K562 (cell line): ENCODE data around the gene HPS5. TPM values are rescaled to one million over a fixed set of nuclear protein-coding genes. Genes with fewer than 3 reads are reported as not detected.
"Not testable (repeated sequence)": the region's sequence is repeated elsewhere in the genome, so short reads cannot be mapped to it uniquely, and the experiment has no call there.

Experiments used
- ATAC-seq: fragments of 200-7000 bp; cut with Tn5 transposase; 3 replicates; pipeline ENCODE4 v1.9.1; 2020; ENCODE audit warnings: moderate library complexity
- BruUV-seq: library from RNA; stranded (reverse); fragments of 400-500 nt; replicated peaks from 2 replicates; lab custom pipeline; 2021; lab: Mats Ljungman, UMichigan
- CTCF ChIA-PET: fragments of 300-600 bp; formaldehyde crosslinking; extraction: SDS; loops from one replicate; lab custom pipeline; 2021; ENCODE audit warnings: low intra/inter-chr PET ratio; lab: Yijun Ruan, JAX
- POLR2A ChIA-PET: fragments of 300-600, 350-650 bp; sonication (Branson Sonifier 250); formaldehyde crosslinking; extraction: SDS; loops from one replicate; lab custom pipeline; 2021; ENCODE audit warnings: antibody characterized with exemption, inconsistent platforms; lab: Yijun Ruan, JAX
- DNase-seq, 4 experiments: peaks; one replicate each; pipeline versions ENCODE4 v3.0.0 to v3.0.0-alpha.2; 2011 to 2018; ENCODE audit warnings: low spot score in 3 of 4, mixed read lengths in 3 of 4; ENCODE audit errors: extremely low read depth in 1 of 4
- FAIRE-seq: peaks from 2 replicates; lab custom pipeline; 2011; peaks lifted over from hg19 to GRCh38; lab: Jason Lieb, UNC
- H2AFZ ChIP-seq: 2 replicates; pipeline ENCODE4 v1.6.0; 2011; ENCODE audit warnings: low read depth, low read length, control low read depth, inconsistent platforms
- H3K27ac ChIP-seq: fragments of 200-600 bp; 3 replicates; pipeline ENCODE4 v1.8.0; 2011; ENCODE audit warnings: low read depth, mild to moderate bottlenecking, control low read depth, inconsistent platforms, low read length, moderate library complexity, mixed read lengths; ENCODE audit errors: extremely low read depth
- H3K27me3 ChIP-seq, 2 experiments: fragments of 300-600 bp in 1 of 2; 2 replicates in 1 of 2; 3 replicates in 1 of 2; pipeline versions ENCODE4 v1.6.0 to v1.8.0; 2011; ENCODE audit warnings: inconsistent platforms in 2 of 2, low read length in 2 of 2, mild to moderate bottlenecking in 1 of 2, mixed read lengths in 1 of 2, moderate library complexity in 1 of 2; ENCODE audit not compliant: control insufficient read depth in 2 of 2, insufficient read depth in 2 of 2
- H3K36me3 ChIP-seq: fragments of 300-600 bp; 3 replicates; pipeline ENCODE4 v1.8.0; 2011; ENCODE audit warnings: mild to moderate bottlenecking, low read length, inconsistent platforms; ENCODE audit not compliant: control insufficient read depth, insufficient read depth
- H3K4me1 ChIP-seq, 2 experiments: fragments of 200-600 bp in 1 of 2; replicated peaks in 1 of 2; 2 replicates in 1 of 2; 3 replicates in 1 of 2; pipeline versions ENCODE4 v1.5.1 to v1.8.0; 2011; ENCODE audit warnings: inconsistent platforms in 2 of 2, low read length in 2 of 2, mild to moderate bottlenecking in 1 of 2, mixed read lengths in 1 of 2, moderate library complexity in 1 of 2; ENCODE audit not compliant: control insufficient read depth in 2 of 2, insufficient read depth in 2 of 2
- H3K4me2 ChIP-seq: 2 replicates; pipeline ENCODE4 v1.6.1; 2011; ENCODE audit warnings: low read length, control low read depth, inconsistent platforms, mixed read lengths; ENCODE audit not compliant: insufficient read depth
- H3K4me3 ChIP-seq: fragments of 200-600 bp; sonication (generic), shearing (Covaris generic); 2 replicates; pipeline ENCODE4 v1.5.1; 2016; ENCODE audit warnings: control low read depth, inconsistent platforms
- H3K79me2 ChIP-seq: fragments of 200-600 bp; 3 replicates; pipeline ENCODE4 v1.8.0; 2011; ENCODE audit warnings: low read length, inconsistent platforms; ENCODE audit not compliant: control insufficient read depth, insufficient read depth
- H3K9ac ChIP-seq, 2 experiments: 2 replicates each; pipeline versions ENCODE4 v1.6.0 to v1.6.1; 2011; ENCODE audit warnings: low read depth in 2 of 2, low read length in 2 of 2, control low read depth in 1 of 2, inconsistent platforms in 1 of 2, mild to moderate bottlenecking in 1 of 2, mixed read lengths in 1 of 2; ENCODE audit not compliant: insufficient read depth in 1 of 2
- H3K9me1 ChIP-seq: one replicate; pipeline ENCODE4 v1.6.0; 2011; ENCODE audit warnings: inconsistent platforms, mild to moderate bottlenecking, low read length, moderate library complexity; ENCODE audit not compliant: control insufficient read depth, insufficient read depth
- H3K9me3 ChIP-seq: replicated peaks from 2 replicates; pipeline ENCODE4 v1.5.1; 2011; ENCODE audit warnings: low read depth, low read length, inconsistent platforms; ENCODE audit not compliant: control insufficient read depth, insufficient read depth
- H4K20me1 ChIP-seq: replicated peaks from 2 replicates; pipeline ENCODE4 v1.6.1; 2011; ENCODE audit warnings: low read length, inconsistent platforms, mixed read lengths; ENCODE audit not compliant: control insufficient read depth, insufficient read depth
- DMBX1 ChIP-seq: fragments of 250-450 bp; sonication (Bioruptor Pico); IDR thresholded peaks from 2 replicates; pipeline ENCODE4 v1.8.0; 2022; ENCODE audit warnings: inconsistent platforms, mild to moderate bottlenecking, moderate library complexity, borderline replicate concordance
- PTBP1 ChIP-seq: fragments of 200-400 bp; formaldehyde crosslinking; IDR thresholded peaks from 2 replicates; pipeline ENCODE4 v1.6.1; 2017; ENCODE audit warnings: low read depth, low read length
- REST ChIP-seq, 2 experiments: fragments of 450-650 bp; formaldehyde crosslinking in 1 of 2; IDR thresholded peaks; 2 replicates each; pipeline versions ENCODE4 v1.4.0 to v1.6.1; 2014 to 2020; ENCODE audit warnings: mild to moderate bottlenecking in 2 of 2, borderline replicate concordance in 1 of 2, low read depth in 1 of 2
- SREBF1 ChIP-seq: fragments of 150-350 bp; IDR thresholded peaks from 2 replicates; pipeline ENCODE4 v1.6.1; 2014; ENCODE audit warnings: antibody characterized with exemption, low read depth, low read length, borderline replicate concordance
- SRSF3 ChIP-seq: fragments of 200-400 bp; formaldehyde crosslinking; IDR thresholded peaks from 2 replicates; pipeline ENCODE4 v1.6.1; 2016; ENCODE audit warnings: mild to moderate bottlenecking, low read length, moderate library complexity; ENCODE audit not compliant: insufficient read depth
- TCF7 ChIP-seq: sonication (generic); IDR thresholded peaks from 2 replicates; pipeline ENCODE4 v1.6.1; 2016; ENCODE audit warnings: antibody characterized with exemption, borderline replicate concordance
- TGIF2 ChIP-seq: sonication (generic); formaldehyde crosslinking; IDR thresholded peaks from 2 replicates; pipeline ENCODE4 v1.8.1; 2022; ENCODE audit warnings: mild to moderate bottlenecking, missing genetic modification reagents, moderate library complexity
- WGBS: fragments of 100-300 bp; shearing (Covaris generic); methylation state at CpG from one replicate; pipeline ENCODE4 v1.1.6; 2016; ENCODE audit warnings: low coverage, mixed read lengths; ENCODE audit not compliant: insufficient coverage; ENCODE audit errors: missing lambda C conversion rate; 5-methylcytosine and 5-hydroxymethylcytosine counted together
- in situ Hi-C: fragments of 300-500 bp; cut with MboI; formaldehyde crosslinking; loops from 4 replicates; pipeline ENCODE4 v1.15.0; 2018; ENCODE audit warnings: inconsistent platforms, mixed read lengths
- intact Hi-C: fragments of 100-400 bp; cut with micrococcal nuclease; formaldehyde crosslinking; loops from 2 replicates; pipeline ENCODE4 v1.14.2; 2022
- polyA plus RNA-seq, 8 experiments: library from polyadenylated mRNA; depleted of rRNA in 4 of 8; stranded (reverse) in 5 of 8; unstranded in 3 of 8; fragments of >200 nt; fragmentation: Nextera tagmentation in 2 of 8; fragmentation: Illumina TruSeq in 1 of 8; extraction: Ambion mirVana in 2 of 8; extraction: Trizol in 1 of 8; gene quantifications; 2 replicates each; pipeline versions ENCODE4 v1.2.1 to v1.2.3, GENCODE V29; 2011 to 2014; ENCODE audit warnings: inconsistent platforms in 1 of 8, missing spikeins in 1 of 8
- total RNA-seq, 7 experiments: library from RNA; depleted of rRNA in 6 of 7; stranded (reverse); fragments of >200 nt in 6 of 7; fragmentation: Illumina TruSeq in 2 of 7; extraction: Trizol in 2 of 7; gene quantifications; 2 replicates each; pipeline versions ENCODE4 v1.2.1 to v1.2.3, GENCODE V29; 2011 to 2021; ENCODE audit warnings: low replicate concordance in 1 of 7

Gene HPS5
- total and polyA plus RNA-seq, 9 of the 15 experiments (the other 6 are each of a cell fraction or from before 2014, with no cell fraction given), result 12.2 to 28.1 (median 16.8) TPM

GRCh38 chr11:18248561-18248960, 73.4 kb downstream of the HPS5 start, which contains the start of gene SAA2:
SAA2 (minus strand) TSS chr11:18248668; CDS start chr11:18248011, 657 bp downstream.
- no peaks in the 10 kb centered on the region for H3K4me1 ChIP-seq
- no peak for DNase-seq
- H3K36me3 ChIP-seq, result no peaks in the 10 kb centered on the region
- H3K9me3 ChIP-seq, result no peaks in the 10 kb centered on the region
- peaks cover 8 to 20% of the 10 kb centered on the region in 2 experiments; a peak in 3 of 5 replicates for H3K27me3 ChIP-seq
- 3% methylated on average over 5 of the region's 5 CpGs for WGBS
- H3K27ac ChIP-seq, result no peak within 1 kb of the TSS
- intact Hi-C loops, result loop anchor here (10.0 kb wide), 1 partner anchor 486 kb away; no protein-coding TSS in a partner anchor
- BruUV-seq, result no TSS peak
- TF ChIP-seq DMBX1, result no peak
- TF ChIP-seq SREBF1, result no peak
- no peak for TF ChIP-seq REST (IDR thresholded peaks at IDR 0.05; ENCODE audit: borderline replicate concordance)
- TF ChIP-seq REST (CRISPR knock-in tag; IDR thresholded peaks at IDR 0.05; ENCODE audit: low read depth), result no peak
- TF ChIP-seq TCF7, result no peak
- TF ChIP-seq PTBP1, result no peak
- no peak for TF ChIP-seq SRSF3
- no peak for TF ChIP-seq TGIF2 (CRISPR knock-in tag)
- TF ChIP-seq, all 486 proteins: peak for 0
- ChIA-PET POLR2A (no interaction called here), CTCF (no interaction called here)
- H3K9ac ChIP-seq, result no peak within 1 kb of the TSS; a peak in 1 of 4 replicates
- H3K4me2 ChIP-seq, result no peak within 1 kb of the TSS
- no peaks in the 10 kb centered on the region for H3K9me1 ChIP-seq
- FAIRE-seq (no peak), ATAC-seq (no peak)
- H3K4me3 ChIP-seq, result no peak within 1 kb of the TSS
- in situ Hi-C loops, result loop anchor here (10.0 kb wide), 1 partner anchor 486 kb away; no protein-coding TSS in a partner anchor
- no peaks in the 10 kb centered on the region for H3K79me2 ChIP-seq
- no peaks in the 10 kb centered on the region; the same call in 1 of the 2 replicates for H4K20me1 ChIP-seq
- no peak within 1 kb of the TSS for H2AFZ ChIP-seq

GRCh38 chr11:18247191-18247581, 74.8 kb downstream of the HPS5 start:
- H3K9me1 ChIP-seq, H2AFZ ChIP-seq, ATAC-seq, H3K4me2 ChIP-seq, DNase-seq, H3K27ac ChIP-seq, H3K79me2 ChIP-seq, POLR2A ChIA-PET, H3K9ac ChIP-seq, H3K4me1 ChIP-seq, H3K4me3 ChIP-seq, H3K9me3 ChIP-seq, H4K20me1 ChIP-seq, H3K36me3 ChIP-seq, CTCF ChIA-PET, BruUV-seq: not testable (repeated sequence)
- in situ Hi-C loops, result loop anchor here (10.0 kb wide), 1 partner anchor 488 kb away; no protein-coding TSS in a partner anchor
- intact Hi-C loops, result loop anchor here (10.0 kb wide), 1 partner anchor 488 kb away; no protein-coding TSS in a partner anchor
- 0% methylated on average over 3 of the region's 6 CpGs for WGBS
- FAIRE-seq, result peak; percentile 69
- H3K27me3 ChIP-seq, result peaks cover 8 to 11% of the 10 kb centered on the region in 2 experiments; a peak in 3 of 5 replicates
